Nephron (organoid): ENCODE measurements around the gene ZNF678.

Experiments used
- H3K27ac Mint-ChIP-seq, 3 experiments: 2 replicates each; pipeline ENCODE4 v1.8.0; 2020; ENCODE audit warnings: mixed read lengths in 3 of 3, mild to moderate bottlenecking in 2 of 3, moderate library complexity in 1 of 3
- H3K27me3 Mint-ChIP-seq: 2 replicates; pipeline ENCODE4 v1.8.0; 2021; ENCODE audit warnings: low read depth, mild to moderate bottlenecking, moderate library complexity, mixed read lengths
- H3K36me3 Mint-ChIP-seq: 2 replicates; pipeline ENCODE4 v1.8.0; 2020; ENCODE audit warnings: low read depth, mixed read lengths
- H3K4me1 Mint-ChIP-seq: 2 replicates; pipeline ENCODE4 v1.8.0; 2020; ENCODE audit warnings: mixed read lengths
- H3K4me3 Mint-ChIP-seq, 3 experiments: 2 replicates each; pipeline ENCODE4 v1.8.0; 2020; ENCODE audit warnings: mild to moderate bottlenecking in 3 of 3, mixed read lengths in 3 of 3, moderate library complexity in 2 of 3
- H3K9me3 Mint-ChIP-seq: 2 replicates; pipeline ENCODE4 v1.8.0; 2020; ENCODE audit warnings: mixed read lengths
- CTCF ChIP-seq, 3 experiments: fragments of 200-600 bp; sonication (generic); IDR thresholded peaks; one replicate each; pipeline ENCODE4 v1.5.0; 2021; ENCODE audit warnings: antibody characterized with exemption in 3 of 3; ENCODE audit not compliant: unreplicated experiment in 3 of 3

Gene ZNF678

DNA sequence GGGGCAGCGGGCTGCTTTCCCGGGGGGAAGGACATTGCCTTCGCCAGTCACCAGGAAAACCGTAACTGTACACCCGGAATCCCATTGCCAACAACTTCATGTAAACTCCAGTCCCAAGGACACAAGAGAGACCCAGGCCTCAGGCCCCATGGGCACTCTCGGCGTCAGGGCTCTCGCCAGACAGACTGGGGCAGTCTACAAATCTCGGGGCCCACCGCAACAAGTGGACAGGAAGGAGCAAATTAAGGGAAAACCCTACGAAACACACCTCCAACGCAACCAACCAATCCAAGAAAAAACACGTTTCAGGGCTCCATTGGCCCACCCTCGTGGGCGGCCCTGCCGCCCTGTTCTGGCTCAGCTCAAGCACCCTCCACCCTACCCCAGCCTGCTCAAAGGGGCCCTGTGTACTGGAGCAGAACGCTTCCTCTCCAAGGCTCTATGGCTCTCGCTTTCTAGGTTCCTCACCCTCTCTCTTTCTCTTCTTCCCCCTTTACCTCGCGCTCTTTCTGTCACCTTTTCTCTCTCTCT is 4.6 kb upstream of the ZNF678 start:
- no peak overlapping the region for H3K4me3 Mint-ChIP-seq
- H3K4me1 Mint-ChIP-seq: peaks cover 2% of the 10 kb centered on the region
- peaks cover 5% of the 10 kb centered on the region for H3K27me3 Mint-ChIP-seq
- H3K9me3 Mint-ChIP-seq: peaks cover 29% of the 10 kb centered on the region
- H3K36me3 Mint-ChIP-seq: peaks cover 10% of the 10 kb centered on the region
- H3K27ac Mint-ChIP-seq: no peak overlapping the region
- no peak for TF ChIP-seq CTCF (IDR thresholded peaks at IDR 0.05; ENCODE audit: unreplicated experiment in 3 of 3)

DNA sequence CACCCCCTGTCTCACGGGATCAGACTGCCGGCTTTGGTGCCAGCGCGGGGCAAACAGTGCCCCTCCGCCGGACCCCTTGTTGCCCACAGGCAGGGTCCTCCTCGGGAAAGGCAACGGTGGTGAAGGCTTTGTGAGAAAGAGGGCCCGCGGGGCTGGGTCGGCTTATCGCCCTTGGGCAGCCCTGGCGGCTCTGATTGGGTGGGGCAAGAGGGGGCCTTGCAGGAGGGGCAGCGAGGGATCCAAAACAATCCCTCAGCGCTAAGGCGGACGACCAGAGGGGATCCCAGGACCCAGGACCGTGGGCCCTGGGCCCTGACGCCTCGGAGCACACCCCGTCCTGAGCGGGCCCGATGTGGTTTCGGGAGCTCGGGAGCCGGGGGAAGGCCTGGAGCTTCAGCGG is 3.9 kb upstream of the ZNF678 start:
- Mint-ChIP-seq H3K9me3 (peaks cover 26% of the 10 kb centered on the region), H3K27me3 (peaks cover 5% of the 10 kb centered on the region), H3K36me3 (peaks cover 17% of the 10 kb centered on the region), H3K4me3 (no peak overlapping the region), H3K4me1 (peaks cover 8% of the 10 kb centered on the region), H3K27ac (no peak overlapping the region)
- TF ChIP-seq CTCF (IDR thresholded peaks at IDR 0.05; ENCODE audit: unreplicated experiment in 3 of 3): no peak

GRCh38 chr1:227559926-227560325 is 3.4 kb upstream of the ZNF678 start:
- Mint-ChIP-seq H3K4me3 (peak overlapping the region in 1 of 3 experiments; percentile 10), H3K27me3 (peaks cover 5% of the 10 kb centered on the region), H3K36me3 (peaks cover 19% of the 10 kb centered on the region), H3K27ac (no peak overlapping the region), H3K4me1 (peaks cover 8% of the 10 kb centered on the region), H3K9me3 (peaks cover 23% of the 10 kb centered on the region)
- TF ChIP-seq CTCF (IDR thresholded peaks at IDR 0.05; ENCODE audit: unreplicated experiment in 3 of 3): no peak

GRCh38 chr1:227560393-227561173 is 2.8 kb upstream of the ZNF678 start:
- Mint-ChIP-seq H3K27me3 (peaks cover 5% of the 10 kb centered on the region), H3K4me1 (peaks cover 8% of the 10 kb centered on the region), H3K4me3 (peak overlapping the region in 1 of 3 experiments; percentile 10), H3K27ac (no peak overlapping the region), H3K9me3 (peaks cover 23% of the 10 kb centered on the region), H3K36me3 (peaks cover 23% of the 10 kb centered on the region)
- no peak for TF ChIP-seq CTCF (IDR thresholded peaks at IDR 0.05; ENCODE audit: unreplicated experiment in 3 of 3)

DNA sequence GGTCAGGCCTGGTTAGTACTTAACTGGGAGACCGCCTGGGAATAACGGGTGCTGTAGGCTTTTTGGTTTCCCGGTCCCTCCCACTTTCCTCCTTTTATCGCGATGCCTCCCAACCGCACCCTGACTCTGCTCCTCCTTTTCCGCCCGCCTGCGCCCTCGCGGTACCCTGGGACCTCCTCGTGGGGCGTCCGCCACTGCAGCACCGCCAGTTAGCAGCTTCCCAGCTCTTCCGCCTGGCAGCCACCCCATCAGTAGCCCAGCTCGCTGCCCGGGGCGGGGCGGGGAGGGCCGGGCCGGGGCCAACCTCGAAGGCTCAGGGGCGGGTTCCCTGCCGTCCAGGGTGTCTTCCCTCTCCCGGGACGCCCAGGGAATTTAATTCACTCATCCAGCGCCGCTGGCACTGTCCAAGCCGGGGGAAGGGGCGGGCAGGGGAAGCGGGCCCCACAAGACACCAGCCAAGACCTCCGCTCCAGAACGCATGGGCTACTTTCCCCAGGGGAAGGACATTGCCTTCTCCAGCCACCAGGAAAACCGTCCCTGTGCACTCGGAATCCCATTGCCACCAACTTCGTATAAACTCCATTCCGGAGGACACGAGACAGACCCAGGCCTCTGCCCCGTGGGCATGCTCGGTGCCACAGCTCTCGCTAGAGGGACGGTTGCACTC is 2.0 kb upstream of the ZNF678 start:
- no peak overlapping the region for H3K27ac Mint-ChIP-seq
- no peak for TF ChIP-seq CTCF (IDR thresholded peaks at IDR 0.05; ENCODE audit: unreplicated experiment in 3 of 3)

More for the DNA sequence above, 2.0 kb upstream of the ZNF678 start:
- Mint-ChIP-seq H3K9me3 (peaks cover 18% of the 10 kb centered on the region), H3K27me3 (peaks cover 5% of the 10 kb centered on the region), H3K4me1 (peaks cover 8% of the 10 kb centered on the region), H3K4me3 (no peak overlapping the region), H3K36me3 (peaks cover 29% of the 10 kb centered on the region)
